Activated naive CD4-positive, alpha-beta T cell treated with anti-CD3 and anti-CD28 coated beads, Interleukin-2, amount 50 U/mL, for 24 hours (primary cell): Measurements from ENCODE around the gene SAMD11.
"Not testable (repeated sequence)": the region's sequence is repeated elsewhere in the genome, so short reads cannot be mapped to it uniquely, and the experiment has no call there.

Experiments
- H3K27ac Mint-ChIP-seq: one replicate; pipeline ENCODE4 v1.8.0; 2021; ENCODE audit warnings: mild to moderate bottlenecking, mixed read lengths
- H3K27me3 Mint-ChIP-seq: one replicate; pipeline ENCODE4 v1.8.0; 2021; ENCODE audit warnings: mixed read lengths
- H3K36me3 Mint-ChIP-seq: one replicate; pipeline ENCODE4 v1.8.0; 2021; ENCODE audit warnings: mixed read lengths
- H3K4me1 Mint-ChIP-seq: one replicate; pipeline ENCODE4 v1.8.0; 2021; ENCODE audit warnings: mixed read lengths
- H3K4me3 Mint-ChIP-seq: one replicate; pipeline ENCODE4 v1.8.0; 2021; ENCODE audit warnings: mild to moderate bottlenecking, mixed read lengths
- H3K9me3 Mint-ChIP-seq: one replicate; pipeline ENCODE4 v1.8.0; 2021; ENCODE audit warnings: mixed read lengths

Gene SAMD11

DNA sequence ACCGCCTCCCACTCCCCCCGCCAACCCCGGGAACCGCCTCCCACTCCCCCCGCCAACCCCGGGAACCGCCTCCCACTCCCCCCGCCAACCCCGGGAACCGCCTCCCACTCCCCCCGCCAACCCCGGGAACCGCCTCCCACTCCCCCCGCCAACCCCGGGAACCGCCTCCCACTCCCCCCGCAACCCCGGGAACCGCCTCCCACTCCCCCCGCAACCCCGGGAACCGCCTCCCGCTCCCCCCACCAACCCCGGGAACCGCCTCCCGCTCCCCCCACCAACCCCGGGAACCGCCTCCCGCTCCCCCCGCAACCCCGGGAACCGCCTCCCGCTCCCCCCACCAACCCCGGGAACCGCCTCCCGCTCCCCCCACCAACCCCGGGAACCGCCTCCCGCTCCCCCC is 53.1 kb downstream of the SAMD11 start:
- not testable (repeated sequence) for H3K4me3 Mint-ChIP-seq, H3K4me1 Mint-ChIP-seq, H3K9me3 Mint-ChIP-seq, H3K36me3 Mint-ChIP-seq, H3K27ac Mint-ChIP-seq, H3K27me3 Mint-ChIP-seq

GRCh38 chr1:978069-978834 is 54.5 kb downstream of the SAMD11 start:
- no peaks in the 10 kb centered on the region for H3K4me1 Mint-ChIP-seq
- no peak overlapping the region for H3K27ac Mint-ChIP-seq
- no peak overlapping the region for H3K4me3 Mint-ChIP-seq

DNA sequence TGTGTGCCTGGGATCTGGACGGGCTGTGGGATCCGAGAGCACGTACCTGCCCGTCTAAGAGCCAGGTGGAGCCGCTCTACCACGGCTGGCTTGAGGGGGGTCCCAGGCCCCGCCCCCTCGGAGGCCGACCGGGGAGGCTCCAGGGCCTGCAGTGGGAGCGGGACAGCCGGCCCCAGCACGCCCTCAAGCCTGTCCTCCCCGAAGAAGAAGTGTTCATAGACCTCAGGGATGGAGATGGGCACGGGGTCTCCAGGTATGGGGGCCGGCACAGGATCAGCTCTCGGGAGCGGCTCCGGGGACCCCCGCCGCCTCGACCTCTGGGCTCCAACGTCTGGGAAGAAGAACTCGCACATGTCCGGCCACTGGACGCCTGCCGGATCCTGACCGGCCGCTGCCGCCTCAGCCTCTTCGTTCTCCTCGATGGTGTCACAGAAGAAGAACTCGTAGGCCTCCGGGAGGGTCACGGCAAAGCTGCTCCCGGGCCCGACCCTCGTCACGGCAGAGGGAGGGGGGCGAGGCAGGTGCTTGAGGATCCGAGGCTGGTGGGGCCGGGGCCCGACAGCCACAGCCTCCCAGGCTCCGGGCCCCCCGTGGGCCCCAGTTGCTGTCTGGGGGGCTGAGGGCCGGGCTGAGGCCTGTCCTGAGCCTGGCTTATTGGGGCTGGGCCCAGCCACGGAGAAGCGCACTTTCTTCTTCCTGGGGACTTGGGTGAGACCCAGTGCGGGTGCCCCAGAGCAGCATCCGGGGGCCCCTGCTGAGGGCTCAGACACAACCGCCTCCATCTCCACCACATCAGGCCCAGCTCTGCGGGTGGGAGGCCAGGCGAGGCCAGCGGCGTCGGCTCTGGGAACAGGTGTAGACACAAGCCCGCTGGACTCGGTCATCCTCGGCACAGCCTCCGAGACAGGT is 55.4 kb downstream of the SAMD11 start:
- H3K9me3 Mint-ChIP-seq = no peaks in the 10 kb centered on the region
- no peaks in the 10 kb centered on the region for H3K4me1 Mint-ChIP-seq
- H3K4me3 Mint-ChIP-seq = no peak overlapping the region
- H3K27me3 Mint-ChIP-seq = peaks cover 10% of the 10 kb centered on the region
- H3K27ac Mint-ChIP-seq = no peak overlapping the region
- H3K36me3 Mint-ChIP-seq = peaks cover 2% of the 10 kb centered on the region

More at GRCh38 chr1:978069-978834, 54.5 kb downstream of the SAMD11 start:
- Mint-ChIP-seq H3K36me3 (peaks cover 2% of the 10 kb centered on the region), H3K9me3 (no peaks in the 10 kb centered on the region), H3K27me3 (peaks cover 8% of the 10 kb centered on the region)

- Mint-ChIP-seq H3K27me3 (peaks cover 10% of the 10 kb centered on the region), H3K4me1 (no peaks in the 10 kb centered on the region)
Observed at GRCh38 chr1:979744-980072, 56.0 kb downstream of the SAMD11 start.

DNA sequence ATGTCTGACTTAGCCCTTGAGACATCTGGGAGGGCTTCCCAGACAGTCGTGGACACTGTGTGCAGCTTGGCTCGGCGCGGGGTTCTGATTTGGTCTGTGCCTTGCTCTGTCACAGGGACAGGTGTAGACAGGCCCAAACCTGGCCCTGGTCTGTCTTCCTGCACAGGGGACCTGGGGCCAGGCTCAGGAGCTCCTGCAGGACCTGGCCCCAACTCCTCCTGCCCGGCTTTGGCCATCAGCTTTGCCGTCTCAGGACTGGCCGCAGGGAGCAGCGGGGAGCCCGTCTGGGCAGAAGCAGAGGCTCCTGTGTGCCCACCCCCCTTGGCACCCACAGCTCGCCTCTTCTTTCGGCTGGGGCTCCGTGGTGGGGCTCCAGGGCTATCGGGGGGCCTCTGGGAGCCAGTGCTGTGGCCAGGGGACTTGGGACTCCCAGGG is 56.4 kb downstream of the SAMD11 start:
- H3K4me1 Mint-ChIP-seq = no peaks in the 10 kb centered on the region
- H3K4me3 Mint-ChIP-seq = no peak overlapping the region
- H3K9me3 Mint-ChIP-seq = no peaks in the 10 kb centered on the region
- H3K36me3 Mint-ChIP-seq = no peaks in the 10 kb centered on the region
- no peak overlapping the region for H3K27ac Mint-ChIP-seq
- H3K27me3 Mint-ChIP-seq = peaks cover 9% of the 10 kb centered on the region

More at GRCh38 chr1:979744-980072, 56.0 kb downstream of the SAMD11 start:
- H3K4me3 Mint-ChIP-seq = no peak overlapping the region
- H3K9me3 Mint-ChIP-seq = no peaks in the 10 kb centered on the region
- no peak overlapping the region for H3K27ac Mint-ChIP-seq
- peaks cover 2% of the 10 kb centered on the region for H3K36me3 Mint-ChIP-seq

DNA sequence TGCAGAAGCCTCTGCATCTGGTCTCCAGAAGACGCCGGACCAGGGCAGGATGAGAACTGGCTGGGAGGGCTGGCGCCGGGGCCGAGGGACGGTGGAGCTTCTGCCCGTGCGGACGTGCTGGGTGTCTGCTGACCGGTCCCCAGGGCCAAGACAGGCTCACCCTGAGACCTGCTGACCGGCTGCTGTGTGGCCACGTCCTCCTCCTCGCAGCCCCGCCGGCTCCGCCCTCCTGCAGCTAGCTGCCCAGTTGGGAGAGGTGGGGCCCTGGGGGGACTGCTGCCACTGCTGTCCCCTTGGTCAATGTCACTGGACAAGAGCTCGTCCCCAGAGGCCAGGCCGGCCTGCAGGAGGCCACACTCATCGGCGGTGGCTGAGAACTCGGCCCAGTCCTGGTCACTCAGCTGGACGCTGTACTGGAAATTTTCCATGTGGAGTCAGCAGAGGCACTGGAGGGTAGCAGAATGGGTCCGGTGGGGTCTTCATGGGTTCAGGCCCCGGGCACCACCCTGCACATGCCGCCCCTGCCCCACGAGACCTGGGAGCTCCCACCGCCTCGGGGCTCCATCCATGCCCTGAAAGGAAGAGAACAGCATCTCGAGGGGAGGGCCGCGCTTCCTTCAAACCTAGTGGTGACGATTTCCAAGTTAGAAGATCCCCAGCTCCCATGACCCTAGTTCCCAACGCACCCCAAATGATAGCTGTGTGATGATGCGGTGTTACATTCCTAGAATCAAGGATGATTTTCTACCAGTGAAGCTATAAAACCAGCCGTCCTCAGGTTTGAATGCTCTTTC is 57.1 kb downstream of the SAMD11 start:
- Mint-ChIP-seq H3K4me3 (no peak overlapping the region), H3K36me3 (no peaks in the 10 kb centered on the region), H3K27ac (no peak overlapping the region), H3K9me3 (no peaks in the 10 kb centered on the region), H3K4me1 (no peaks in the 10 kb centered on the region), H3K27me3 (peaks cover 7% of the 10 kb centered on the region)

DNA sequence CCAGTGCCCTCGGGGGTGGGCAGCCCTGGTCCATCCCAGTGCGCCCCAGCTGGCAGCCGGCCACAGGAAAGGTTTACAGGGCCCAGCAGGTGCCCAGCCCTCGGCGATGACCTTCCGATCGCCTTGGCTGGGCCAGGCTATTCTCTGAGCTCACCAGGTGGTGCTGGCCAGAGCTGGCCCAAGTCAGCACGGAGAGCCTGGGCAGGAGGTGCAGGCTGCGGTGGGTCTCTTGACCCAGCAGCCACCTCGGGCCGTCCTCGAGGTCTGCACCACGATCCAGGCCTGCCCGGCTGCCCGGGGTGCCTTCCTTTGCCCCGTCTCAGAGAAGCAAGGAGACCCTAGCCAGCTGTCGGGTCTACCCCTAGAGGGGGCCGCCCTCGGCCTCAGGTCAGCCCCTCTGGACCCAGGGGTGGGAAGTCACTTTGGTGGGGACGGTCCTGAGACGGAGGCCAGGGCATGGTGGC is 57.8 kb downstream of the SAMD11 start:
- no peak overlapping the region for H3K4me3 Mint-ChIP-seq
- no peaks in the 10 kb centered on the region for H3K9me3 Mint-ChIP-seq
- H3K4me1 Mint-ChIP-seq = no peaks in the 10 kb centered on the region
- no peaks in the 10 kb centered on the region for H3K36me3 Mint-ChIP-seq
- no peak overlapping the region for H3K27ac Mint-ChIP-seq
- H3K27me3 Mint-ChIP-seq = peaks cover 7% of the 10 kb centered on the region

DNA sequence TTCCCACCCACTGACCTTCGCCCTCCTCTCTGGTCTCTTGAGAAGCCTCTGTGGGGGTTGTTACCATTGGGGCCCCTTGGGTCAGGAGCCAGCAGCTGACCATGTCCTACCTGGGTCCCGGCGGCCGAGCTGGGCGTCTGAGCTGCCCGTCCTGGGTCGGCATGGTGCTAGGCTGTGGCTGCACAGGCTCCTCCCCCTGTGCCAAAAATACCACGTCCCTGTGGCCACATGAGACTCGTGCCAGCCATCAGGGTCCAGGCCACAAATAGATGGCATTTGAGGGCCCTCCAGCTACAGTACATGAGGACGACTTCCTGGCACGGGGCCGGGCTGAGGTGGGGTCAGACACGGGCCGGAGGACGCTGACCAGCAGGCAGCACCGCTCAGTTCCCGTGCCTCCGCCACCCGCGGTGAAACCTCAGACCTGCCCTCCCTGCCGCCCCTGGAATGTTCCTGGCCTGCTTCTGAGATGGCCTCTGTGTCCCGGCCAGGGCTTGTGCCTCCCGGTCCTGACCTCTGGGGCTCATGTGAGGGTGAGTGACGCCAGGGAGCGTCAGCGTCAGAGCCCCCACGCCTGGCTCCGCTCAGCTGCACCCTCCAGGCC is 58.3 kb downstream of the SAMD11 start, which contains the start of gene PERM1:
Gene PERM1, minus strand, starts transcription at position 139 of the 604 bp plus-strand sequence. CDS start 1,064 bp downstream, outside the sequence.
- no peaks in the 10 kb centered on the region for H3K36me3 Mint-ChIP-seq
- H3K4me1 Mint-ChIP-seq = no peaks in the 10 kb centered on the region
- H3K9me3 Mint-ChIP-seq = no peaks in the 10 kb centered on the region
- no peak within 1 kb of the TSS for H3K4me3 Mint-ChIP-seq
- H3K27me3 Mint-ChIP-seq = peaks cover 7% of the 10 kb centered on the region
- H3K27ac Mint-ChIP-seq = no peak within 1 kb of the TSS

GRCh38 chr1:982765-983436 is 59.2 kb downstream of the SAMD11 start:
- Mint-ChIP-seq H3K27ac (no peak overlapping the region), H3K27me3 (peaks cover 7% of the 10 kb centered on the region), H3K4me1 (no peaks in the 10 kb centered on the region)

DNA sequence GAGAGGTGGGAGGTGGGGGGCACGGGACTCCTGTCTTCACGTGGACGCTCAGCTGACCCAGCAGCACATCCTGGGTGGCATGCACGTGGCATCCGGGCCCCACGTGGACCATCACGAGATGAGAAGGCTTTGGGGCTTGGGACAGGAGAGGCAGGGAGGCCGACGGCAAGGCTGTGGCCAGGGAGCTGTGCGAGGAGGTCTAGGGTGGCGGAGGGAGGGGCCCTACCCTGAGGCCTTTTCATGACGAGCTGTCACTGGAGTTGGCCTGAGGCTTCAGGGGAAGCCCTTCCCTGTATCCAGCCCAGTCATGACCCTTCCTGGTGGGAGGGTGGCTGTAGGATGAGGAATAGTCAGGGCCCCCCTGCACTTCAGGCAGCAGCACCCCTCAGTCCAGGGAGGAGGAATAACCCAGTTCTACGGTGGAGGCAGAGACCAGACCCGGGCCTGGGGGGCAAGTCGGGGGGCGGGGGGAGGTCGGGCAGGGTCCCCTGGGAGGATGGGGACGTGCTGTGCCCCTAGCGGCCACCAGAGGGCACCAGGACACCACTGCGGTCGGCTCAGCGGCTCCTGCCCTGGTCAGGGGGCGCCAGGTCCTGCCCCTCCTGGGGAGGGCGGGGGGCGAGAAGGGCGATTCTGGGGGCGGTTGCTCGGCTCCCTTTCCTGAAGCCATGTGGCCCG is 60.2 kb downstream of the SAMD11 start:
- H3K27ac Mint-ChIP-seq = no peak overlapping the region
- H3K9me3 Mint-ChIP-seq = no peaks in the 10 kb centered on the region
- H3K27me3 Mint-ChIP-seq = peaks cover 7% of the 10 kb centered on the region
- no peaks in the 10 kb centered on the region for H3K36me3 Mint-ChIP-seq
- H3K4me3 Mint-ChIP-seq = no peak overlapping the region
- H3K4me1 Mint-ChIP-seq = no peaks in the 10 kb centered on the region

More at GRCh38 chr1:982765-983436, 59.2 kb downstream of the SAMD11 start:
- Mint-ChIP-seq H3K36me3 (no peaks in the 10 kb centered on the region), H3K4me3 (no peak overlapping the region), H3K9me3 (no peaks in the 10 kb centered on the region)

DNA sequence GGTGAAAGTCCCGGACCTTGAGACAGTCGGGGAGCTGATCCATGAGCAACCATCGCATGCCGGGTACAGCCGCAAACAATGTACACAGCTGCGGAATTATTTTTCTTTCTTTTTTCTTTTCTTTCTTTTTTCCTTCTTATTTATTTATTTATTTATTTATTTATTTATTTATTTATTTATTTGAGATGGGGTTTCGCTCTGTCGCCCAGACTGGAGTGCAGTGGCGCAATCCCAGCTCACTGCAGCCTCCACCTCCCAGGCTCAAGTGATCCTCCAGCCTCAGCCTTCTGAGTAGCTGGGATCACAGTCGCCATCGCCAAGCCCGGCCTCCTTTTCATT is 60.7 kb downstream of the SAMD11 start:
- peaks cover 7% of the 10 kb centered on the region for H3K27me3 Mint-ChIP-seq
- no peaks in the 10 kb centered on the region for H3K4me1 Mint-ChIP-seq
- no peak overlapping the region for H3K4me3 Mint-ChIP-seq
- no peaks in the 10 kb centered on the region for H3K9me3 Mint-ChIP-seq
- H3K36me3 Mint-ChIP-seq = no peaks in the 10 kb centered on the region
- H3K27ac Mint-ChIP-seq = no peak overlapping the region

- H3K4me3 Mint-ChIP-seq = no peak overlapping the region
- peaks cover 7% of the 10 kb centered on the region for H3K27me3 Mint-ChIP-seq
- no peak overlapping the region for H3K27ac Mint-ChIP-seq
- no peaks in the 10 kb centered on the region for H3K9me3 Mint-ChIP-seq
- H3K4me1 Mint-ChIP-seq = no peaks in the 10 kb centered on the region
- H3K36me3 Mint-ChIP-seq = no peaks in the 10 kb centered on the region
Observed at GRCh38 chr1:985126-985525, 61.4 kb downstream of the SAMD11 start.

DNA sequence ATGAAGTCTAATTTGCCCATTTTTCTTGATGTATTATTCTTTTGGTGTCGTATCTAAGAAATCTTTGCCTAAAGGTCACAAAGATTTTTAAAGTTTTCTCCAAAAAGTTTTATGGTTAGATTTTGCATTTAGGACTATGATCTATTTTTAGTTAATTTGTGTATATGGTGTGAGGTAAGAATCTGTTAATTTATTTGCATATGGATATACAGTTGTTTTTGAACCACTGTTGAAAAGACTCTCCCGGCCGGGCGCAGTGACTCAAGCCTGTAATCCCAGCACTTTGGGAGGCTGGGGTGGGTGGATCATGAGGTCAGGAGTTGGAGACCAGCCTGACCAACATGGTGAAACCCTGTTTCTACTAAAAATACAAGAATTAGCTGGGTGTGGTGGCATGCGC is 64.3 kb downstream of the SAMD11 start:
- H3K36me3 Mint-ChIP-seq, H3K27ac Mint-ChIP-seq, H3K4me3 Mint-ChIP-seq, H3K27me3 Mint-ChIP-seq, H3K4me1 Mint-ChIP-seq, H3K9me3 Mint-ChIP-seq: not testable (repeated sequence)

DNA sequence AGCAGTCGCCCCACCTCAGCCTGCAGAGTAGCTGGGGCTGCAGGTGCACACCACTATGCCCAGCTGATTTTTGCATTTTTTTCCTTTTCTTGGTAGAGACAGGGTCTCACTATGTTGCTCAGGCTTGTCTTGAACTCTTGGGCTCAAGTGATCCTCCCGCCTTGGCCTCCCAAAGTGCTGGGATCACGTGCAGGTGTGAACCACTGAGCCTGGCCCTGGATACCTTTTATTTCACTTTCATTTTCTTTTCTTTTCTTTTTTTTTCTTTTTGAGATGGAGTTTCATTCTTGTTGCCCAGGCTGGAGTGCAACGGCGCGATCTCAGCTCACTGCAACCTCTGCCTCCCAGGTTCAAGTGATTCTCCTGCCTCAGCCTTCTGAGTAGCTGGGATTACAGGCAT is 67.6 kb downstream of the SAMD11 start:
- H3K4me3 Mint-ChIP-seq, H3K9me3 Mint-ChIP-seq, H3K36me3 Mint-ChIP-seq, H3K27ac Mint-ChIP-seq, H3K27me3 Mint-ChIP-seq: not testable (repeated sequence)
- H3K4me1 Mint-ChIP-seq = peaks cover 11% of the 10 kb centered on the region
